Adrenal gland (tissue), 5 donors: ENCODE measurements around the gene MMAB.

Experiments
- CTCF ChIP-seq, 6 experiments: fragments of 450-650 bp in 4 of 6; fragments of 200-600 bp in 2 of 6; sonication (generic) in 1 of 6; IDR thresholded peaks; 1 replicate in 5 of 6; 2 replicates in 1 of 6; pipeline versions ENCODE4 v1.5.1 to v1.8.0; 2016 to 2021; ENCODE audit warnings: antibody characterized with exemption in 6 of 6, mild to moderate bottlenecking in 2 of 6, moderate library complexity in 1 of 6
- POLR2A ChIP-seq, 2 donors: fragments of 450-650 bp; IDR thresholded peaks; one replicate each; pipeline ENCODE4 v1.6.1; 2017; ENCODE audit warnings: antibody characterized with exemption in 2 of 2, mild to moderate bottlenecking in 2 of 2, moderate library complexity in 1 of 2
- donor health status: DM: no; HTN: no; CAD: no.

GRCh38 chr12:109538191-109538863 lies 35.0 kb downstream of the MMAB start:
- TF ChIP-seq CTCF (IDR thresholded peaks at IDR 0.05) (no peak), POLR2A (IDR thresholded peaks at IDR 0.05) (no peak)
